ENCODE measurements around the gene POLR2L.

POLR2L gene

GRCh38 chr11:859394-860131 lies 17.2 kb upstream of the POLR2L start:
- no peak for DNase-seq (ENCODE audit: low spot score)
- no peak for TF ChIP-seq CTCF (IDR thresholded peaks at IDR 0.05; ENCODE audit: extremely low read depth, missing control alignments)

GRCh38 chr11:858762-859339 lies 16.5 kb upstream of the POLR2L start:
- no peak for TF ChIP-seq CTCF (IDR thresholded peaks at IDR 0.05; ENCODE audit: extremely low read depth, missing control alignments)
- no peak for DNase-seq (ENCODE audit: low spot score)

GRCh38 chr11:858053-858761 lies 15.9 kb upstream of the POLR2L start:
- DNase-seq (ENCODE audit: low spot score), result no peak
- no peak for TF ChIP-seq CTCF (IDR thresholded peaks at IDR 0.05; ENCODE audit: extremely low read depth, missing control alignments)

- no peak for DNase-seq (ENCODE audit: low spot score)
Observed at GRCh38 chr11:856397-856796, 14.1 kb upstream of the POLR2L start.

GRCh38 chr11:855796-856195 lies 13.5 kb upstream of the POLR2L start:
- no peak for DNase-seq (ENCODE audit: low spot score)
- TF ChIP-seq CTCF (IDR thresholded peaks at IDR 0.05; ENCODE audit: extremely low read depth, missing control alignments), result no peak

More at GRCh38 chr11:856397-856796, 14.1 kb upstream of the POLR2L start:
- TF ChIP-seq CTCF (IDR thresholded peaks at IDR 0.05; ENCODE audit: extremely low read depth, missing control alignments), result no peak

GRCh38 chr11:855330-855674 lies 13.0 kb upstream of the POLR2L start:
- DNase-seq (ENCODE audit: low spot score), result no peak
- TF ChIP-seq CTCF (IDR thresholded peaks at IDR 0.05; ENCODE audit: extremely low read depth, missing control alignments), result no peak
